ENCODE results near the gene CTIF. TPM values are rescaled to one million over a fixed set of nuclear protein-coding genes. Genes with fewer than 3 reads are reported as not detected.

Gene CTIF
- total RNA-seq, 1 donor from 2014 or later, result 72.4 TPM

GRCh38 chr18:48872234-48873145 is 333.7 kb downstream of the CTIF start:
- no peaks in the 10 kb centered on the region for H3K36me3 ChIP-seq
- TF ChIP-seq CTCF (IDR thresholded peaks at IDR 0.05), result no peak
- intact Hi-C loops (cut with DNase I), result no loop called here
- H3K4me3 ChIP-seq, result no peak overlapping the region
- H3K27ac ChIP-seq, result no peak overlapping the region
- ATAC-seq (no peak), DNase-seq (no peak)
- H3K9me3 ChIP-seq, result no peaks in the 10 kb centered on the region
- peaks cover 14% of the 10 kb centered on the region for H3K4me1 ChIP-seq
- no peaks in the 10 kb centered on the region for H3K27me3 ChIP-seq

GRCh38 chr18:48874233-48874632 is 335.4 kb downstream of the CTIF start:
- no peaks in the 10 kb centered on the region for H3K27me3 ChIP-seq
- intact Hi-C loops (cut with DNase I), result no loop called here
- no peak overlapping the region for H3K27ac ChIP-seq
- H3K36me3 ChIP-seq, result no peaks in the 10 kb centered on the region
- no peaks in the 10 kb centered on the region for H3K9me3 ChIP-seq
- ATAC-seq, result no peak
- peaks cover 10% of the 10 kb centered on the region for H3K4me1 ChIP-seq
- H3K4me3 ChIP-seq, result no peak overlapping the region
- DNase-seq, result no peak
- TF ChIP-seq CTCF (IDR thresholded peaks at IDR 0.05), result no peak

- H3K4me3 ChIP-seq, result no peak overlapping the region
- intact Hi-C loops (cut with DNase I), result no loop called here
- no peak overlapping the region for H3K27ac ChIP-seq
- DNase-seq, result no peak
- ATAC-seq, result no peak
- peaks cover 13% of the 10 kb centered on the region for H3K4me1 ChIP-seq
- TF ChIP-seq CTCF (IDR thresholded peaks at IDR 0.05), result no peak
- H3K36me3 ChIP-seq, result no peaks in the 10 kb centered on the region
- no peaks in the 10 kb centered on the region for H3K9me3 ChIP-seq
- no peaks in the 10 kb centered on the region for H3K27me3 ChIP-seq
Observed at GRCh38 chr18:48874701-48875162, 335.9 kb downstream of the CTIF start.

GRCh38 chr18:48875314-48875941 is 336.6 kb downstream of the CTIF start:
- Histone ChIP-seq H3K9me3 (no peaks in the 10 kb centered on the region), H3K36me3 (no peaks in the 10 kb centered on the region), H3K4me1 (peaks cover 13% of the 10 kb centered on the region), H3K27ac (no peak overlapping the region), H3K27me3 (no peaks in the 10 kb centered on the region), H3K4me3 (no peak overlapping the region)
- DNase-seq (no peak), ATAC-seq (no peak)
- intact Hi-C loops (cut with DNase I), result no loop called here
- no peak for TF ChIP-seq CTCF (IDR thresholded peaks at IDR 0.05)

- Histone ChIP-seq H3K4me1 (peaks cover 13% of the 10 kb centered on the region), H3K27ac (no peak overlapping the region), H3K36me3 (no peaks in the 10 kb centered on the region), H3K4me3 (no peak overlapping the region), H3K27me3 (no peaks in the 10 kb centered on the region), H3K9me3 (no peaks in the 10 kb centered on the region)
- DNase-seq (peak; percentile 57), ATAC-seq (no peak)
- intact Hi-C loops (cut with DNase I), result no loop called here
- no peak for TF ChIP-seq CTCF (IDR thresholded peaks at IDR 0.05)
Observed at GRCh38 chr18:48875942-48876511, 337.2 kb downstream of the CTIF start.

Measured in upper lobe of right lung (tissue), 1 donor.